ENCODE measurements around the gene DISP2.
A peak's percentile ranks its signal among the peaks of the same experiment; 100 is the strongest.

The DISP2 gene

DNA sequence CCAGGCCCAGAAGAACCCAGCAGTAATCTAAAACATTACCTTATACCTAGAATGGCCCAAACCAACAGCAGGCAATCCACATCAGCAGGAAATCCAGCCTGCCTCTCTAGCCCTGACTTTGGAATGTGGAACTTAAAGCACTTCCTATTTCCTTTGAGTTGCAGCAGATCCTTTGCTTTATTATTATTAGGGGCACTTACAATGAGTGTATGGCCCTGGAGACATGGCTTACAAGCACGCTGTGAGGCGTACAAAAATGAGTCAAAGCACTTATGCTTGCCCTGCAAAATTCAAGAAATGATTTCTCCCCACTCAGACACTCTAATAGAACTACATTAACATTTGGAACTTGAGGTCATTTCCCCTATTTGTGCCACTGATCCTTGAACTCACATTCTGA is 15.0 kb downstream of the DISP2 start:
- peaks cover 18% of the 10 kb centered on the region for H3K27me3 ChIP-seq (ENCODE audit: control insufficient read depth, insufficient read depth, low read length, poor library complexity, severe bottlenecking)
- H3K9me3 ChIP-seq (ENCODE audit: control insufficient read depth, low read length): no peaks in the 10 kb centered on the region
- no peaks in the 10 kb centered on the region for H3K36me3 ChIP-seq (ENCODE audit: control insufficient read depth, insufficient read depth, low read length)
- H3K4me1 ChIP-seq (ENCODE audit: control insufficient read depth, insufficient read depth, low read length): no peaks in the 10 kb centered on the region
- H3K27ac ChIP-seq (ENCODE audit: insufficient read depth, low read depth, low read length, poor library complexity, severe bottlenecking): no peak overlapping the region
- no peak overlapping the region for H3K4me3 ChIP-seq (ENCODE audit: insufficient read depth, low read depth, low read length)
- WGBS, 2 experiments: 58 to 63% methylated on average over 2 of the region's 2 CpGs

DNA sequence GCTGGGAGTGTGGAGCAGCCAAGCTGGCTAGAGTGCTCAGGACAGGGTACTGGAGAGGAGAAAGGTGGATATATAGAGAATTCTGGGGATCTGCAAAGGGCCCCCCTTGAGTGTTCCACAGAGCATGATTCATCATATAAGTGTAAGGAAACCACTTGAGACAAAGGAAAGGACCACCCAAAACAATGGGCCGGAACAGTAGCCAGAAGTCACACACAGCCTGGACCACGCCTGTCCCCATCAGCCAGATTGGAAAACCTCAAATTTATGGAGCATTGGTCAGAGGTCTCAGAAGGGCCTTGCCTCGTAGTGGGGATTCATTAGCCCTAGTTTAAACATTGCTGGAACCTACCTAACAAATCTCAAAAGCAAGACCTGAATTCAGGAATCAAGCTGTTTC is 19.6 kb downstream of the DISP2 start:
- H3K4me1 ChIP-seq (ENCODE audit: control insufficient read depth, insufficient read depth, low read length): no peaks in the 10 kb centered on the region
- no peaks in the 10 kb centered on the region for H3K9me3 ChIP-seq (ENCODE audit: control insufficient read depth, low read length)
- 91 to 92% methylated on average over 3 of the region's 3 CpGs for WGBS, 2 experiments
- H3K27ac ChIP-seq (ENCODE audit: insufficient read depth, low read depth, low read length, poor library complexity, severe bottlenecking): no peak overlapping the region
- no peaks in the 10 kb centered on the region for H3K36me3 ChIP-seq (ENCODE audit: control insufficient read depth, insufficient read depth, low read length)
- H3K4me3 ChIP-seq (ENCODE audit: insufficient read depth, low read depth, low read length): no peak overlapping the region
- H3K27me3 ChIP-seq (ENCODE audit: control insufficient read depth, insufficient read depth, low read length, poor library complexity, severe bottlenecking): no peaks in the 10 kb centered on the region

DNA sequence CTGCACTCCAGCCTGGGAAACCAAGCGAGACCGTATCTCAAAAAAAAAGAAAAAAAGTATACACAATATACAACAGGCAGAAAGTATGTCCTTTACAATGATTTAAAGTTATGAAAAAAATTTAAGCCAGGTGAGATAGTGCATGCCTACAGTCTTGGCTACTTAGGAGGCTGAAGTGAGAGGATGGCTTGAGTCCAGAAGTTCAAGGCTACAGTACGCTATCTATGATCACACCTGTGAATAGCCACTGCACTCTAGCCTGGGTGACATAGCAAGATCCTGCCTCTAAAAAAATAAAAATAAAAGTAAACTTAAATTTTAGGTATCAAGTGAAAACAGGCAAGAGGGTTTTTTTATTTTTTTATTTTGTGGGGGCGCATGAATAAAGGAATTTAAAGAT is 21.4 kb downstream of the DISP2 start:
- Histone ChIP-seq H3K4me3 (ENCODE audit: insufficient read depth, low read depth, low read length) (no peak overlapping the region), H3K4me1 (ENCODE audit: control insufficient read depth, insufficient read depth, low read length) (peaks cover 3% of the 10 kb centered on the region), H3K9me3 (ENCODE audit: control insufficient read depth, low read length) (no peaks in the 10 kb centered on the region), H3K27me3 (ENCODE audit: control insufficient read depth, insufficient read depth, low read length, poor library complexity, severe bottlenecking) (no peaks in the 10 kb centered on the region), H3K27ac (ENCODE audit: insufficient read depth, low read depth, low read length, poor library complexity, severe bottlenecking) (no peak overlapping the region), H3K36me3 (ENCODE audit: control insufficient read depth, insufficient read depth, low read length) (no peaks in the 10 kb centered on the region)
- 100% methylated on average over 4 of the region's 4 CpGs for WGBS, 2 experiments

DNA sequence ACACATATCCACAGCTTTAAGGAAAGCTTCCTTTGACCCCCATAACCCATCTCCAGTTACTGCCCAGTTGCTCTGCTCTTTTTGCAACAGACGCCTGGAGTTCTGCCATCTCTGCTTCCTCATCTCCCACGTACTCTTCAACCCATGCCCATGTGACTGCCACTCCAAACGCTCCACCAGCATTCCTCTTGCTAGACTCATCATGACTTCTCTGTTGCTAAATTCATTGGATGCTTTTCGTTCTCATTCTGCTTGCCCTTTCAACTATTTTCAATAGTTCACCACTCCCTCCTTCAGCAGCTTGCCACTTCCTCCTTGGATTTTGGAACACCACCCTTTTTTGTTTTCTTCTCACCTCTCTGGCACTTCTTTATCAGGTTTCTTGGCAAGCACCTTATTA is 21.8 kb downstream of the DISP2 start:
- Histone ChIP-seq H3K36me3 (ENCODE audit: control insufficient read depth, insufficient read depth, low read length) (no peaks in the 10 kb centered on the region), H3K27me3 (ENCODE audit: control insufficient read depth, insufficient read depth, low read length, poor library complexity, severe bottlenecking) (no peaks in the 10 kb centered on the region), H3K4me3 (ENCODE audit: insufficient read depth, low read depth, low read length) (no peak overlapping the region), H3K9me3 (ENCODE audit: control insufficient read depth, low read length) (no peaks in the 10 kb centered on the region), H3K27ac (ENCODE audit: insufficient read depth, low read depth, low read length, poor library complexity, severe bottlenecking) (no peak overlapping the region), H3K4me1 (ENCODE audit: control insufficient read depth, insufficient read depth, low read length) (peaks cover 3% of the 10 kb centered on the region)
- 64 to 70% methylated on average over 4 of the region's 4 CpGs for WGBS, 2 experiments

- H3K36me3 ChIP-seq (ENCODE audit: control insufficient read depth, insufficient read depth, low read length): no peaks in the 10 kb centered on the region
- WGBS, 2 experiments: 93% methylated on average over 10 of the region's 10 CpGs
- no peaks in the 10 kb centered on the region for H3K9me3 ChIP-seq (ENCODE audit: control insufficient read depth, low read length)
- no peaks in the 10 kb centered on the region for H3K27me3 ChIP-seq (ENCODE audit: control insufficient read depth, insufficient read depth, low read length, poor library complexity, severe bottlenecking)
- no peak overlapping the region for H3K27ac ChIP-seq (ENCODE audit: insufficient read depth, low read depth, low read length, poor library complexity, severe bottlenecking)
- no peak overlapping the region for H3K4me3 ChIP-seq (ENCODE audit: insufficient read depth, low read depth, low read length)
- H3K4me1 ChIP-seq (ENCODE audit: control insufficient read depth, insufficient read depth, low read length): peaks cover 3% of the 10 kb centered on the region
These were observed 22.6 kb downstream of the DISP2 start for GRCh38 chr15:40380636-40381035.

DNA sequence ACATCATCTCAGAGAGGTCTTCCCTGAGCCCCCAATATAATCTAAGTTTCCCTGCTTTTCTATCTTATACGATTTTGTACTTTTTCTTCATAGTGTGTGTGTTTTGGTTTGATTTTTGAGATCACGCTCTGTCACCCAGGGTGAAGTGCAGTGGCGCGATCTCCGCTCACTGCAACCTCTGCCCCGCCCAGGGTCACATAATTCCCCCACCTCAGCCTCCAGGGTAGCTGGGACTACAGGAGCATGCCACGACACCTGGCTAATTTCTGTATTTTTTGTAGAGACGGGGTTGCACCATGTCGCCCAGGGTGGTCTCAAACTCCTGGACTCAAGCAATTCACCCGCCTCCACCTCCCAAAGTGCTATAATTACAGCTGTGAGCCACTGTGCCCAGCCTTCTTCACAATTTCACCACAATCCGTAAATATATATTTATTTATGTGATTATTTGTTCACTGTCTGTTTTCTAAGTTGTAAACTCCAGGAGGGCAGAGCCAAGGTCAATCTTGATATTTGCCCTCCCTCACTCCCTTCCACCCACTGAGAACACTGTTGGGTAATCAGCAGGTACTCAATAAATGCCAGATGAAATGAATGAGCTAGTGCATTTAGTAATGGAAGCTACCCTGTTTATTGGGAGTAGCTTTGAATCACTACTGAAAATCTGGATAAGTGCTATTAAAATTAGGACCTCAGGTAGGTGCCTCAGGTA is 24.0 kb downstream of the DISP2 start:
- Histone ChIP-seq H3K27ac (ENCODE audit: insufficient read depth, low read depth, low read length, poor library complexity, severe bottlenecking) (no peak overlapping the region), H3K27me3 (ENCODE audit: control insufficient read depth, insufficient read depth, low read length, poor library complexity, severe bottlenecking) (no peaks in the 10 kb centered on the region), H3K4me1 (ENCODE audit: control insufficient read depth, insufficient read depth, low read length) (peaks cover 3% of the 10 kb centered on the region), H3K9me3 (ENCODE audit: control insufficient read depth, low read length) (no peaks in the 10 kb centered on the region), H3K36me3 (ENCODE audit: control insufficient read depth, insufficient read depth, low read length) (peaks cover 9% of the 10 kb centered on the region), H3K4me3 (ENCODE audit: insufficient read depth, low read depth, low read length) (no peak overlapping the region)
- 91 to 93% methylated on average over 9 to 10 of the region's 11 CpGs for WGBS, 2 experiments

DNA sequence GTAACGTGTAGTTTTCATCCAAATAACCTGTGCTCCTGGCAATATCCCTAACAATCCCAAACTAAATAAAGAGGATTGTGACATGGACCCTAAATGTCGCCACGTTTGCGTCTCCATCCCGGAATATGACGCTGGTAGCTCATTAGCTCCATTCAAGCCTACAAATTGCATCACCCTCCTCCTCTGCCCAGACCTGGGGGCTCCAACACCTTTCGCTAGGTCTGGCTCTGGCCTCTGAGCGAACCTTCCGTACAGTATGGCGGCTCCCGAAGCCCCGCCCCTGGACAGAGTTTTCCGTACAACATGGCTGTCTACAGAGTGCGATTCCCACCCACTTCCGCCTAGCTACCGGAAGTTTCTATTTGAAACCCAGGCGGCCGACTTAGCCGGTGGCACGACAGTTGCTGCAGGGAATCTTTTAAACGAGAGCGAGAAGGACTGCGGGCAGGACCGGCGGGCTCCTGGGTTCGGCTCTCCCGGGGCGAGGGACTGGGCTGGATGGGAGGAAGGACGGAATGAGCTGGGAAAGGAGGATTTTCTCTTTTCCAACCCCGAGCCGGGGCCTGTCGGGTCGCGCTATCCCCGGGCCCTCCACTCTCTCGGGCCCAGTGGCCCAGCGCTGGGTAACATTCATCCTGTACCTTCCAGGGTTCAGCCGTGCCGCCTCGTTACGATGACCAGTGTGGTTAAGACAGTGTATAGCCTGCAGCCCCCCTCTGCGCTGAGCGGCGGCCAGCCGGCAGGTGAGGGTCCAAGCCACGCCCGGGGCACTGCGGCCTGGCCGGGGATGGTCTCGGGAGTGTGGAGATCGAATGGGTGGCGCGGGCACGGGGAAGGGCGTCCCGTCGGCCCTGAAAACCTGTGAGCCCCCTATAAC is 24.8 kb downstream of the DISP2 start, which contains the start of gene KNSTRN:
Gene KNSTRN (plus strand): TSS at position 142 of the 877 bp plus-strand sequence. CDS start 115 bp downstream, at position 257.
- Histone ChIP-seq H3K36me3 (ENCODE audit: control insufficient read depth, insufficient read depth, low read length) (peaks cover 18% of the 10 kb centered on the region), H3K27me3 (ENCODE audit: control insufficient read depth, insufficient read depth, low read length, poor library complexity, severe bottlenecking) (no peaks in the 10 kb centered on the region), H3K4me1 (ENCODE audit: control insufficient read depth, insufficient read depth, low read length) (peaks cover 3% of the 10 kb centered on the region), H3K4me3 (ENCODE audit: insufficient read depth, low read depth, low read length) (peak within 1 kb of the TSS; percentile 99), H3K9me3 (ENCODE audit: control insufficient read depth, low read length) (no peaks in the 10 kb centered on the region), H3K27ac (ENCODE audit: insufficient read depth, low read depth, low read length, poor library complexity, severe bottlenecking) (no peak within 1 kb of the TSS)
- 4% methylated on average over 57 of the region's 57 CpGs for WGBS, 2 experiments

DNA sequence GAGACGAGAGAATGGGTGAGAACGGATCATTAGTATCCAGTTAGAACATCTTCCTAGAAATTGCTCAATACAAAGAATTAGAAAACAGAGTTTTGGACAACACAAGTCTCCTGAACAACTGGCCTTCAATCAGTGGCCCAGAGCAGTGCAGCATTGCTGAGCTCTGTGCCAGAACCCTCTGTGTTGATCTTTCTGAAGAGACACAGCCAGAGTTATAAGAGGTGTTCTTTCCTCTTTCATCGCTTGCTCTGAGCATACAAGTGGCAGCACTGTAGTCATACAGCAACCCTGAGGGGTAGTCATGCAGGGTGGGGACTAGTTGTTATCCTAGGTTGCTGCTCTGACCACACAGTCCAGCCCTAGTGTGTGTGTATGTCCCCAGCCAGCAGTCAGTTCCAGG is 28.5 kb downstream of the DISP2 start:
- H3K9me3 ChIP-seq (ENCODE audit: control insufficient read depth, low read length): no peaks in the 10 kb centered on the region
- H3K27ac ChIP-seq (ENCODE audit: insufficient read depth, low read depth, low read length, poor library complexity, severe bottlenecking): no peak overlapping the region
- H3K4me3 ChIP-seq (ENCODE audit: insufficient read depth, low read depth, low read length): no peak overlapping the region
- 94 to 96% methylated on average over 3 of the region's 3 CpGs for WGBS, 2 experiments
- H3K27me3 ChIP-seq (ENCODE audit: control insufficient read depth, insufficient read depth, low read length, poor library complexity, severe bottlenecking): no peaks in the 10 kb centered on the region
- H3K4me1 ChIP-seq (ENCODE audit: control insufficient read depth, insufficient read depth, low read length): peaks cover 3% of the 10 kb centered on the region
- H3K36me3 ChIP-seq (ENCODE audit: control insufficient read depth, insufficient read depth, low read length): peaks cover 48% of the 10 kb centered on the region

GRCh38 chr15:40388941-40389823 is 31.2 kb downstream of the DISP2 start:
- no peak overlapping the region for H3K27ac ChIP-seq (ENCODE audit: insufficient read depth, low read depth, low read length, poor library complexity, severe bottlenecking)
- H3K9me3 ChIP-seq (ENCODE audit: control insufficient read depth, low read length): no peaks in the 10 kb centered on the region
- H3K27me3 ChIP-seq (ENCODE audit: control insufficient read depth, insufficient read depth, low read length, poor library complexity, severe bottlenecking): no peaks in the 10 kb centered on the region
- 95 to 96% methylated on average over 12 of the region's 13 CpGs for WGBS, 2 experiments
- peaks cover 72% of the 10 kb centered on the region for H3K36me3 ChIP-seq (ENCODE audit: control insufficient read depth, insufficient read depth, low read length)
- H3K4me1 ChIP-seq (ENCODE audit: control insufficient read depth, insufficient read depth, low read length): no peaks in the 10 kb centered on the region
- H3K4me3 ChIP-seq (ENCODE audit: insufficient read depth, low read depth, low read length): no peak overlapping the region

Measured in ectodermal cell (in vitro differentiated cells).